ENCODE data around the gene ZNF318.

- TF ChIP-seq CTCF (IDR thresholded peaks at IDR 0.05; ENCODE audit: insufficient read depth, low read length, poor library complexity, severe bottlenecking) (no peak), EZH2phosphoT487 (conservative IDR thresholded peaks at IDR 0.05; ENCODE audit: low read length) (no peak)
Measured at GRCh38 chr6:43399932-43400487, 30.6 kb upstream of the ZNF318 start.
